ENCODE measurements around the gene PPP5C. TPM values are rescaled to one million over a fixed set of nuclear protein-coding genes. Genes with fewer than 3 reads are reported as not detected.

Gene PPP5C
- total and polyA plus RNA-seq, 2 donors: 32.7 to 44.1 TPM

DNA sequence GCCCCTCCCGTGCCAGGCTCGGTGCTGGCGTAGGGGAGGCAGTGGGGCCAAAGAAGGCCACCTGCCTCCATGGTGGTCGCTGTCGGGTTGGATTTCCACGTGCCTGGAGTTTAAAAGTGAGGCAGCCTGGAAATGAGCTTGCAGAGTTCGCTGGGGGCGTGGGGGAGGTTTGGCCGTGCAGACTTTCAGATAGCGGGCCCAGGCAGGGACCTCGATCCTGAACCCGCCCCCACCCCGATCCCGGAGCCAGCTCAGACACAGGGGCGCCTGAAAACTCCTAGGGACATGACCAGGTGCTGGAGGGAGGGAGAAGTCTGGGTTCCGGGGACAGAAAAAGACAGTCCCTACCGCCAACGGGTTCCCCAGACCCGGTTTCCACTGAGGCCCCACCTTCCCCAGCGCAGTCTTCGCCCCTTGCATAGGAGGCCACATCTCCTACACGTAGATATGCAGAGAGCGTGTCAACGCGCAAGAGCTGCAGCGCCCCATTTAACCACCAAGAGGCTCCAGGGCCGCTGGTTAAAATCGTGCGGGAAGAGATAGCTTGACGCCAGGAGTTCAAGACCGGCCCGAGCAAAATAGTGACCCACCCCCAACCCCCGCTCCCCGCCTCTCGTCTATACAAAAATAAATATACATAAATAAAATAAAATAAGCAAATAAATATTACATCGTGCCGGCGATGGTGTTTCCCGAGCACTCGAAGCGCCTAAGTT, 58.0 kb downstream of the PPP5C start:
- H3K4me1 ChIP-seq (ENCODE audit: control insufficient read depth in 2 of 2, insufficient read depth in 2 of 2, low read length in 2 of 2): peaks cover 0 to 10% of the 10 kb centered on the region in 2 donors
- H3K4me3 ChIP-seq (ENCODE audit: low read length in 2 of 2): no peak overlapping the region
- 22% methylated on average over 41 of the region's 41 CpGs for WGBS
- no peak overlapping the region for H3K27ac ChIP-seq (ENCODE audit: low read depth in 1 of 2, low read length in 1 of 2)
- DNase-seq (ENCODE audit: low read depth in 6 of 9, low spot score in 9 of 9): no peak
- H3K9me3 ChIP-seq (ENCODE audit: control insufficient read depth in 2 of 2, insufficient read depth in 1 of 2, low read length in 1 of 2): peaks cover 0 to 5% of the 10 kb centered on the region in 2 donors
- peaks cover 28 to 87% of the 10 kb centered on the region in 2 donors for H3K27me3 ChIP-seq (ENCODE audit: control insufficient read depth in 2 of 2, insufficient read depth in 1 of 2, low read length in 1 of 2)
- no peaks in the 10 kb centered on the region for H3K36me3 ChIP-seq (ENCODE audit: control insufficient read depth in 2 of 2, insufficient read depth in 2 of 2, low read length in 1 of 2)

DNA sequence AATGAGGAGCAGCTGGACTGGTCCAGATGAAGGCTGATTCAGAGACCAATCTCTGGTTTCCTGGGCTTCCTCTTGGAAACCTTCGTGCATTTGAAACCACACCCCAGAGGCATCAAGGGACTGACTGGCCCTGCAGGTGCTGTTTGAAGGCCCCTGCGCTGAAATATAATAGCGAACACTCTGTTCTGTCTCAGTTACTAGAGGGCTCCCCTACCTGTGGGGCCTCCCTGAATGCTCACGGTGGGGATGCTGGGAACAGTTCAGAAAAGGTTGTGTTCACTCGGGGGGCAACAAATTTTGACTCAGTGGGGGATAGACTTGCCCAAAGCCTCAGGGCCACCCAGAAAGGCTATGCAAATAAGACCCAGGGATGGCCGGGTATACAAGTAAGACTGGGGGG, 60.1 kb downstream of the PPP5C start:
- Histone ChIP-seq H3K27ac (ENCODE audit: low read depth in 1 of 2, low read length in 1 of 2) (no peak overlapping the region), H3K27me3 (ENCODE audit: control insufficient read depth in 2 of 2, insufficient read depth in 1 of 2, low read length in 1 of 2) (peaks cover 36 to 94% of the 10 kb centered on the region in 2 donors)

DNA sequence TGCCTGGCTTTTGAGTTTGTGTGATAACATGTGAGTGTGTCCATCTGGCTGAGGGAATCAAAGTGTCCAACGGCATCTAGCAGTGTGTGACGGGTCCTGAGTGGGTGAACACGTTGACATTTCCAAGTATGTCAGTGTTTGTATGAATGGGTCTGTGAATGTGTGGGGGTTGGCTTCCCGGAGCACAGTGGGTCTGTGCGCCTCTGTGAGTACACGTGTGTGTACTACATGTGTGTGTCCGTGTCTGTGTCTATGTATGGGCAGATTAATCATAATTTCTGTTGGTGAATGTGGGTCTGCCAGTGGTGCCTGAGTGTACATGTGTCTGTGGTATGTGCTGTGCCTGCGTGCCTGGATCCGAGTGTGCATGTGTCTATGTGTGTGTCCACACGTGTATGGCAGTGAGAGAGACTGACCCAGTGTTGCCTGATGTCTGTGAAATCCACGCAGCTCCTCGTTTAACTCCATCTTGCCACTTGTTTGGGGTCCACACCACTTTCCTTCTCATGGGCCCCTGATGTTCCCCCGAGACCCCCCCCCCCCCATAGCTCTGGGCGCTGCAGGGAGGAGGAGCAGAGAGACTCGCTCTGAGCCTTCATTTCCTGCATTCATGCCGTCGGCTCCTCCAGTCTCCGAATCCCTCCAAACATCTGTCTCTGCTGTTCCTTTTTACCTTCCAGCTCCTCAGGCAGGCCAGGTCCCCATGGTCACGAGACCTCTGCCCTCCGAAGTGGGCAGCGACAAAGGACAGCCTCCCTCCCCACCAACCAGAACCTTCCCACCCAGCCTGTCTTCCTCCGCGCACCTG, 61.2 kb downstream of the PPP5C start:
- DNase-seq (ENCODE audit: low read depth in 6 of 9, low spot score in 9 of 9): no peak
- no peak overlapping the region for H3K4me3 ChIP-seq (ENCODE audit: low read length in 2 of 2)
- H3K27me3 ChIP-seq (ENCODE audit: control insufficient read depth in 2 of 2, insufficient read depth in 1 of 2, low read length in 1 of 2): peaks cover 46 to 96% of the 10 kb centered on the region in 2 donors
- peaks cover 0 to 5% of the 10 kb centered on the region in 2 donors for H3K9me3 ChIP-seq (ENCODE audit: control insufficient read depth in 2 of 2, insufficient read depth in 1 of 2, low read length in 1 of 2)
- no peaks in the 10 kb centered on the region for H3K36me3 ChIP-seq (ENCODE audit: control insufficient read depth in 2 of 2, insufficient read depth in 2 of 2, low read length in 1 of 2)
- peaks cover 0 to 10% of the 10 kb centered on the region in 2 donors for H3K4me1 ChIP-seq (ENCODE audit: control insufficient read depth in 2 of 2, insufficient read depth in 2 of 2, low read length in 2 of 2)
- H3K27ac ChIP-seq (ENCODE audit: low read depth in 1 of 2, low read length in 1 of 2): peak overlapping the region in 1 of 2 donors; percentile 25
- WGBS: 35% methylated on average over 23 of the region's 23 CpGs

More for the DNA sequence above, 60.1 kb downstream of the PPP5C start:
- Histone ChIP-seq H3K4me1 (ENCODE audit: control insufficient read depth in 2 of 2, insufficient read depth in 2 of 2, low read length in 2 of 2) (peaks cover 0 to 10% of the 10 kb centered on the region in 2 donors), H3K9me3 (ENCODE audit: control insufficient read depth in 2 of 2, insufficient read depth in 1 of 2, low read length in 1 of 2) (peaks cover 0 to 5% of the 10 kb centered on the region in 2 donors), H3K36me3 (ENCODE audit: control insufficient read depth in 2 of 2, insufficient read depth in 2 of 2, low read length in 1 of 2) (no peaks in the 10 kb centered on the region), H3K4me3 (ENCODE audit: low read length in 2 of 2) (no peak overlapping the region)
- 14% methylated on average over 6 of the region's 6 CpGs for WGBS
- DNase-seq (ENCODE audit: low read depth in 6 of 9, low spot score in 9 of 9): no peak

GRCh38 chr19:46408664-46409039, 61.8 kb downstream of the PPP5C start:
- Histone ChIP-seq H3K4me1 (ENCODE audit: control insufficient read depth in 2 of 2, insufficient read depth in 2 of 2, low read length in 2 of 2) (peaks cover 0 to 10% of the 10 kb centered on the region in 2 donors), H3K27me3 (ENCODE audit: control insufficient read depth in 2 of 2, insufficient read depth in 1 of 2, low read length in 1 of 2) (peaks cover 50 to 96% of the 10 kb centered on the region in 2 donors), H3K36me3 (ENCODE audit: control insufficient read depth in 2 of 2, insufficient read depth in 2 of 2, low read length in 1 of 2) (no peaks in the 10 kb centered on the region), H3K9me3 (ENCODE audit: control insufficient read depth in 2 of 2, insufficient read depth in 1 of 2, low read length in 1 of 2) (peaks cover 0 to 5% of the 10 kb centered on the region in 2 donors), H3K27ac (ENCODE audit: low read depth in 1 of 2, low read length in 1 of 2) (peak overlapping the region in 1 of 2 donors; percentile 17), H3K4me3 (ENCODE audit: low read length in 2 of 2) (no peak overlapping the region)
- DNase-seq (ENCODE audit: low read depth in 6 of 9, low spot score in 9 of 9): no peak
- 19% methylated on average over 11 of the region's 11 CpGs for WGBS

GRCh38 chr19:46409191-46409590, 62.3 kb downstream of the PPP5C start:
- peaks cover 49 to 96% of the 10 kb centered on the region in 2 donors for H3K27me3 ChIP-seq (ENCODE audit: control insufficient read depth in 2 of 2, insufficient read depth in 1 of 2, low read length in 1 of 2)
- no peak for DNase-seq (ENCODE audit: low read depth in 6 of 9, low spot score in 9 of 9)
- no peak overlapping the region for H3K4me3 ChIP-seq (ENCODE audit: low read length in 2 of 2)
- peaks cover 0 to 10% of the 10 kb centered on the region in 2 donors for H3K4me1 ChIP-seq (ENCODE audit: control insufficient read depth in 2 of 2, insufficient read depth in 2 of 2, low read length in 2 of 2)
- 94% methylated on average over 3 of the region's 3 CpGs for WGBS
- no peak overlapping the region for H3K27ac ChIP-seq (ENCODE audit: low read depth in 1 of 2, low read length in 1 of 2)
- H3K9me3 ChIP-seq (ENCODE audit: control insufficient read depth in 2 of 2, insufficient read depth in 1 of 2, low read length in 1 of 2): peaks cover 0 to 5% of the 10 kb centered on the region in 2 donors
- no peaks in the 10 kb centered on the region for H3K36me3 ChIP-seq (ENCODE audit: control insufficient read depth in 2 of 2, insufficient read depth in 2 of 2, low read length in 1 of 2)

GRCh38 chr19:46410205-46411087, 63.6 kb downstream of the PPP5C start:
- H3K4me3 ChIP-seq (ENCODE audit: low read length in 2 of 2): peak overlapping the region in 1 of 2 donors; percentile 44
- DNase-seq (ENCODE audit: low read depth in 6 of 9, low spot score in 9 of 9): no peak
- peaks cover 47 to 96% of the 10 kb centered on the region in 2 donors for H3K27me3 ChIP-seq (ENCODE audit: control insufficient read depth in 2 of 2, insufficient read depth in 1 of 2, low read length in 1 of 2)
- peaks cover 0 to 4% of the 10 kb centered on the region in 2 donors for H3K9me3 ChIP-seq (ENCODE audit: control insufficient read depth in 2 of 2, insufficient read depth in 1 of 2, low read length in 1 of 2)
- no peaks in the 10 kb centered on the region for H3K36me3 ChIP-seq (ENCODE audit: control insufficient read depth in 2 of 2, insufficient read depth in 2 of 2, low read length in 1 of 2)
- peaks cover 0 to 4% of the 10 kb centered on the region in 2 donors for H3K4me1 ChIP-seq (ENCODE audit: control insufficient read depth in 2 of 2, insufficient read depth in 2 of 2, low read length in 2 of 2)
- 91% methylated on average over 13 of the region's 13 CpGs for WGBS
- no peak overlapping the region for H3K27ac ChIP-seq (ENCODE audit: low read depth in 1 of 2, low read length in 1 of 2)

DNA sequence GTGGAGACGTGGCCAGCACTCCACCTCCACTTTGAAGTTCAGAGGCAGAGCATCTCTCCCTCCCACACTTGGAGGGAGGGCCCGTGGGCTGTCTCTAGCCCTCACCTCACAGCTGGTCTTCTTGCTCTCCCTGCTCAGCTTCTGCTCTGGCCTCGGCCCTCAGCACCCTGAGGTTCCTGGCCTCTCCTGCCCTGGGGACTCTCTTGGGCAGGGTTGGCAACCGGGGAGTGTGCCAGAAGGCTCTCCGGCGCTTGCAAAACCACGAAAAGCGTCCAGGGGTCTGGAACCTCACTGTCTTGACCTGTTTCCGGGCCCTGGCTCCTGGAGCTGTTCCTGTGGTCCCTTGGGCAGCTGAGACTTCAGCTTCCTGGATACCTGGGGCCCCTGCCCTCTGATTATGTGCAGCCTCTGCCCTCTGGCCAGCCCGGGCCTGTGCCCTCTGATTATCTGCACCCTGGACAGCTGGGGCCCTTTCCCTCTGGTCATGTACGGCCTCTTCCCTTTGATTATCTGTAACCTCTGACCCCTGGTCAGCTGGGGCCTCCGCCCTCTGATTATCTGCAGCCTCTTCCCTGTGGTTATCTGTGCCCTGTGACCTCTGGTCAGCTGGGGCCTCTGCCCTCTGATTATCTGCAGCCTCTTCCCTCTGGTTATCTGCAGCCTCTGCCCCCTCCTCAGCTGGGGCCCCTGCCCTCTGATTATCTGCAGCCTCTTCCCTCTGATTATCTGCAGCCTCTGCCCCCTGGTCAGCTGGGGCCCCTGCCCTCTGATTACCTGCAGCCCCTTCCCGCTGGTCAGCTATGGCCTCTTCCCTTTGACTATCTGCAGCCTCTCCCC, 64.4 kb downstream of the PPP5C start:
- no peaks in the 10 kb centered on the region for H3K36me3 ChIP-seq (ENCODE audit: control insufficient read depth in 2 of 2, insufficient read depth in 2 of 2, low read length in 1 of 2)
- peaks cover 0 to 6% of the 10 kb centered on the region in 2 donors for H3K4me1 ChIP-seq (ENCODE audit: control insufficient read depth in 2 of 2, insufficient read depth in 2 of 2, low read length in 2 of 2)
- H3K27ac ChIP-seq (ENCODE audit: low read depth in 1 of 2, low read length in 1 of 2): no peak overlapping the region
- DNase-seq (ENCODE audit: low read depth in 6 of 9, low spot score in 9 of 9): no peak
- H3K9me3 ChIP-seq (ENCODE audit: control insufficient read depth in 2 of 2, insufficient read depth in 1 of 2, low read length in 1 of 2): no peaks in the 10 kb centered on the region
- peaks cover 43 to 96% of the 10 kb centered on the region in 2 donors for H3K27me3 ChIP-seq (ENCODE audit: control insufficient read depth in 2 of 2, insufficient read depth in 1 of 2, low read length in 1 of 2)
- 88% methylated on average over 13 of the region's 13 CpGs for WGBS
- peak overlapping the region in 1 of 2 donors; percentile 44 for H3K4me3 ChIP-seq (ENCODE audit: low read length in 2 of 2)

All from thymus (tissue), 11 donors.